Liver (tissue), 9 donors: ENCODE results near the gene BSDC1. TPM values are rescaled to one million over a fixed set of nuclear protein-coding genes. Genes with fewer than 3 reads are reported as not detected.

Experiments used
- DNase-seq: peaks from one replicate; pipeline ENCODE4 v3.0.0-alpha.2; 2017; ENCODE audit warnings: low spot score
- H3K27ac ChIP-seq, 2 donors: one replicate each; pipeline ENCODE4 v1.7.0; 2013; ENCODE audit warnings: inconsistent platforms in 2 of 2, low read length in 2 of 2, control low read depth in 1 of 2, low read depth in 1 of 2, mild to moderate bottlenecking in 1 of 2
- H3K27me3 ChIP-seq, 4 donors: one replicate each; pipeline versions ENCODE4 v1.6.1 to v1.7.0; 2013; ENCODE audit warnings: low read length in 3 of 4, inconsistent platforms in 1 of 4, mild to moderate bottlenecking in 1 of 4, moderate library complexity in 1 of 4; ENCODE audit not compliant: control insufficient read depth in 4 of 4, insufficient read depth in 4 of 4
- H3K36me3 ChIP-seq, 4 donors: one replicate each; pipeline versions ENCODE4 v1.6.1 to v1.7.0; 2013; ENCODE audit warnings: low read length in 3 of 4, mild to moderate bottlenecking in 3 of 4, low read depth in 1 of 4, moderate library complexity in 1 of 4; ENCODE audit not compliant: control insufficient read depth in 4 of 4, insufficient read depth in 3 of 4
- H3K4me1 ChIP-seq, 4 donors: one replicate each; pipeline versions ENCODE4 v1.6.1 to v1.7.0; 2013; ENCODE audit warnings: low read length in 3 of 4, mild to moderate bottlenecking in 3 of 4, moderate library complexity in 1 of 4; ENCODE audit not compliant: control insufficient read depth in 4 of 4, insufficient read depth in 4 of 4
- H3K4me3 ChIP-seq, 3 donors: one replicate each; pipeline versions ENCODE4 v1.6.1 to v1.7.0; 2013; ENCODE audit warnings: low read length in 3 of 3, control low read depth in 1 of 3, low read depth in 1 of 3, mild to moderate bottlenecking in 1 of 3
- H3K9ac ChIP-seq, 2 donors: one replicate each; pipeline ENCODE4 v1.7.0; 2013; ENCODE audit warnings: low read length in 2 of 2, mild to moderate bottlenecking in 2 of 2, moderate library complexity in 2 of 2, control low read depth in 1 of 2, low read depth in 1 of 2
- H3K9me3 ChIP-seq, 4 donors: one replicate each; pipeline versions ENCODE4 v1.6.1 to v1.7.0; 2013; ENCODE audit warnings: low read length in 3 of 4; ENCODE audit not compliant: control insufficient read depth in 4 of 4
- EGR1 ChIP-seq, 2 donors: IDR thresholded peaks; 2 replicates each; pipeline ENCODE4 v1.6.1; 2016 to 2018; ENCODE audit warnings: antibody characterized with exemption in 2 of 2, low read depth in 2 of 2
- FOXA1 ChIP-seq: IDR thresholded peaks from 2 replicates; pipeline ENCODE4 v1.6.1; 2016; ENCODE audit warnings: antibody characterized with exemption
- FOXA2 ChIP-seq: IDR thresholded peaks from 2 replicates; pipeline ENCODE4 v1.6.1; 2016; ENCODE audit warnings: antibody characterized with exemption
- GABPA ChIP-seq, 2 donors: IDR thresholded peaks in 1 of 2; conservative IDR thresholded peaks in 1 of 2; 2 replicates each; pipeline ENCODE4 v1.6.1; 2016; ENCODE audit warnings: antibody characterized with exemption in 2 of 2, mild to moderate bottlenecking in 1 of 2, moderate library complexity in 1 of 2
- HNF4A ChIP-seq, 2 donors: conservative IDR thresholded peaks; 2 replicates each; pipeline ENCODE4 v1.6.1; 2016; ENCODE audit warnings: antibody characterized with exemption in 2 of 2, mild to moderate bottlenecking in 2 of 2
- HNF4G ChIP-seq: IDR thresholded peaks from 2 replicates; pipeline ENCODE4 v1.6.1; 2016; ENCODE audit warnings: antibody characterized with exemption
- JUND ChIP-seq, 2 donors: IDR thresholded peaks; 2 replicates each; pipeline ENCODE4 v1.6.1; 2016; ENCODE audit warnings: antibody characterized with exemption in 2 of 2
- RAD21 ChIP-seq, 2 donors: IDR thresholded peaks; 2 replicates each; pipeline ENCODE4 v1.6.1; 2016; ENCODE audit warnings: antibody characterized with exemption in 2 of 2, mild to moderate bottlenecking in 2 of 2
- RXRA ChIP-seq, 2 donors: IDR thresholded peaks; 2 replicates each; pipeline ENCODE4 v1.6.1; 2017 to 2018; ENCODE audit warnings: antibody characterized with exemption in 2 of 2, mild to moderate bottlenecking in 1 of 2
- SP1 ChIP-seq: IDR thresholded peaks from 2 replicates; pipeline ENCODE4 v1.6.1; 2018; ENCODE audit warnings: antibody characterized with exemption, mild to moderate bottlenecking
- TAF1 ChIP-seq: conservative IDR thresholded peaks from 2 replicates; pipeline ENCODE4 v1.6.1; 2016; ENCODE audit warnings: antibody characterized with exemption, mild to moderate bottlenecking
- YY1 ChIP-seq: IDR thresholded peaks from 2 replicates; pipeline ENCODE4 v1.6.1; 2016; ENCODE audit warnings: antibody characterized with exemption, mild to moderate bottlenecking
- WGBS: extraction: QIAGEN DNeasy Blood & Tissue Kit; methylation state at CpG from one replicate; pipeline ENCODE4 v1.1.7; 2013; 5-methylcytosine and 5-hydroxymethylcytosine counted together
- polyA plus RNA-seq, 2 donors: library from polyadenylated mRNA; stranded (reverse) in 1 of 2; unstranded in 1 of 2; fragments of 200-250 nt in 1 of 2; fragments of >200 nt in 1 of 2; fragmentation: Nextera tagmentation in 1 of 2; extraction: Ambion mirVana in 1 of 2; gene quantifications; one replicate each; pipeline versions ENCODE4 v1.2.1 to v1.2.3, GENCODE V29; 2013 to 2015
- total RNA-seq, 2 donors: library from RNA; depleted of rRNA; stranded (reverse); fragments of >200 nt; gene quantifications; one replicate each; pipeline ENCODE4 v1.2.3, GENCODE V29; 2014
- TF ChIP-seq, protein P1 (sequence below): fragments of 150-350 bp; IDR thresholded peaks from 2 replicates; pipeline ENCODE4 v1.5.1; 2017; ENCODE audit warnings: improper control_type of control experiment, low read depth, low read length; ENCODE audit not compliant: missing input control
- TF ChIP-seq, protein P2 (sequence below): IDR thresholded peaks from 2 replicates; pipeline ENCODE4 v1.6.1; 2016; ENCODE audit warnings: antibody characterized with exemption
- donor health status: healthy.
- donor health status: healthy.
- donor health status: healthy.
- donor health status: healthy.
- donor health status: healthy.

BSDC1 gene
- total and polyA plus RNA-seq, 4 donors, result 40.0 to 65.9 (median 52.0) TPM

DNA sequence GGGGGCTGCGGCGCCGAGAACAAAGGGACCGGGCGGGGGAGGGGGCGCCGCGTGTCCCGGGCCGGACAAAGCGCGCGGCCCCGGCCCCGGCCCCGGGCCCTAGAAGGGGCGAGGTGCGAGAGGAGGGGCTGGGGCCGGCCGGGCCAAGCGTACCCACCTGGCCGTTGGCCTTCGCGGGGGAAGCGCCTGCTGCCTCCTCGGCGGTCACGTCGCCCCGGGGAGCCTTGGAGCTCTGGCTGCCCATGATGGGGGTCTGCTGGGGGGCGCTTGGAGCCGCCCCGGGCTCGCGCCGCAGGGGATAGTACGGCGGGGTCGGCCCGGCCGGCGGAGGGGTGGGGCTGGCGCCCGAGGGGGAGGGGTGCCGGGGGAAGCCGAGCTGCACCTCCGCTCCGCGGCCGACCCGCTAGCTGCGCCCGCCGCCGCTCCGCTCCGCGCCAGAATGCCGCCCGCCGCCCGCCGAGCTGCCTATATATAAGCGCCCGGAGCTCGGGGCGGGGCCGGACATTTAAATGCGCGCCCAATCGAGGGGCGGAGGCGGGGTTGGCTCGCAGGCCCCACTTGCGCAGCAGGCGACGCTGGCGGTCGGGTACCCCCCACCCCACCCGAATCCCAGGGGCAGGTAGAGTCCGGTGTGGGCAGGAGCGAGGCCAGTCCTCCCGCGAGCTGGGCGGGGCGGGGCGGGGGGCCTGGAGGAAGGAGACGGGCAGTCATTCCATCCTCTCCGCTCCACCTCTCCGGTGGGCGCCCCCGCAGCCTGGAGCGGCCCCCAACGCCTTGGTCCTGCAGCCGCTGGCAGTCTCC, 58.3 kb downstream of the BSDC1 start, which contains the start of gene MARCKSL1:
MARCKSL1 (minus strand) TSS at position 444 of the 801 bp plus-strand sequence; CDS start at position 244, 200 bp downstream.
- peak within 1 kb of the TSS; percentile 32 to 51 for H3K27ac ChIP-seq
- H3K27me3 ChIP-seq, result no peaks in the 10 kb centered on the region
- H3K4me3 ChIP-seq, result peak within 1 kb of the TSS in 2 of 3 donors; percentile 53 to 66
- H3K9ac ChIP-seq, result peak within 1 kb of the TSS in 1 of 2 donors; percentile 50
- peaks cover 2 to 22% (median 8%) of the 10 kb centered on the region in 4 donors for H3K4me1 ChIP-seq
- DNase-seq, result peak; percentile 86
- H3K9me3 ChIP-seq, result no peaks in the 10 kb centered on the region
- TF ChIP-seq YY1 (peak; percentile 26), SP1 (no peak), TAF1 (peak; percentile 65)
- WGBS, result 4% methylated on average over 95 of the region's 95 CpGs
- peaks cover 1 to 22% (median 11%) of the 10 kb centered on the region in 4 donors for H3K36me3 ChIP-seq

DNA sequence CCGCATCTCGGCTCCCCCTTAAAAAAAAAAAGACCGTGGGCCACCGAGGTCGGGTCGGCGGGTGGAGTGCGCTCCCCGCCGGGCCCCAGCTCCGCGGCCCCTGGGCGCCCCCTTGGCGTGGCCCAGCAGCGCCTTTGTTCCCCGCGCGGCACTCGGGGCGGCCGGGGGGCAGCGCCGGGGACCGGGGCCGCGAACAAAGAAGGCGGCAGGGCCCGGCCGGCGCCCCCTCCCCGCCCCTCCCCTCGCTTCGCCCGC, 58.8 kb downstream of the BSDC1 start:
- peaks cover 1 to 27% (median 15%) of the 10 kb centered on the region in 4 donors for H3K36me3 ChIP-seq
- no peak overlapping the region for H3K9ac ChIP-seq
- H3K4me3 ChIP-seq, result peak overlapping the region in 2 of 3 donors; percentile 53 to 66
- H3K9me3 ChIP-seq, result no peaks in the 10 kb centered on the region
- DNase-seq, result no peak
- WGBS, result under 1% methylated on average over 34 of the region's 34 CpGs
- H3K27me3 ChIP-seq, result no peaks in the 10 kb centered on the region
- no peak for TF ChIP-seq FOXA2
- TF ChIP-seq, protein P1, sequence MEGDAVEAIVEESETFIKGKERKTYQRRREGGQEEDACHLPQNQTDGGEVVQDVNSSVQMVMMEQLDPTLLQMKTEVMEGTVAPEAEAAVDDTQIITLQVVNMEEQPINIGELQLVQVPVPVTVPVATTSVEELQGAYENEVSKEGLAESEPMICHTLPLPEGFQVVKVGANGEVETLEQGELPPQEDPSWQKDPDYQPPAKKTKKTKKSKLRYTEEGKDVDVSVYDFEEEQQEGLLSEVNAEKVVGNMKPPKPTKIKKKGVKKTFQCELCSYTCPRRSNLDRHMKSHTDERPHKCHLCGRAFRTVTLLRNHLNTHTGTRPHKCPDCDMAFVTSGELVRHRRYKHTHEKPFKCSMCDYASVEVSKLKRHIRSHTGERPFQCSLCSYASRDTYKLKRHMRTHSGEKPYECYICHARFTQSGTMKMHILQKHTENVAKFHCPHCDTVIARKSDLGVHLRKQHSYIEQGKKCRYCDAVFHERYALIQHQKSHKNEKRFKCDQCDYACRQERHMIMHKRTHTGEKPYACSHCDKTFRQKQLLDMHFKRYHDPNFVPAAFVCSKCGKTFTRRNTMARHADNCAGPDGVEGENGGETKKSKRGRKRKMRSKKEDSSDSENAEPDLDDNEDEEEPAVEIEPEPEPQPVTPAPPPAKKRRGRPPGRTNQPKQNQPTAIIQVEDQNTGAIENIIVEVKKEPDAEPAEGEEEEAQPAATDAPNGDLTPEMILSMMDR, result no peak
- no peak for TF ChIP-seq HNF4G
- TF ChIP-seq HNF4A (conservative IDR thresholded peaks at IDR 0.05), result no peak
- no peak for TF ChIP-seq RAD21 (IDR thresholded peaks at IDR 0.05)
- no peak for TF ChIP-seq JUND (IDR thresholded peaks at IDR 0.05)
- TF ChIP-seq EGR1 (IDR thresholded peaks at IDR 0.05; ENCODE audit: low read depth in 2 of 2), result no peak
- no peak for TF ChIP-seq FOXA1
- no peak for TF ChIP-seq GABPA (IDR thresholded peaks at IDR 0.05 in 1 of 2, conservative IDR thresholded peaks at IDR 0.05 in 1 of 2)
- TF ChIP-seq RXRA (IDR thresholded peaks at IDR 0.05), result no peak
- TF ChIP-seq, protein P2, sequence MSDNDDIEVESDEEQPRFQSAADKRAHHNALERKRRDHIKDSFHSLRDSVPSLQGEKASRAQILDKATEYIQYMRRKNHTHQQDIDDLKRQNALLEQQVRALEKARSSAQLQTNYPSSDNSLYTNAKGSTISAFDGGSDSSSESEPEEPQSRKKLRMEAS, result no peak
- peak overlapping the region in 1 of 2 donors; percentile 51 for H3K27ac ChIP-seq
- peaks cover 2 to 22% (median 8%) of the 10 kb centered on the region in 4 donors for H3K4me1 ChIP-seq

- Histone ChIP-seq H3K27ac (no peak overlapping the region), H3K9me3 (no peaks in the 10 kb centered on the region), H3K4me1 (peaks cover 2 to 22% (median 8%) of the 10 kb centered on the region in 4 donors), H3K27me3 (no peaks in the 10 kb centered on the region), H3K4me3 (peak overlapping the region; percentile 15 to 66 (median 53)), H3K36me3 (peaks cover 1 to 31% (median 19%) of the 10 kb centered on the region in 4 donors), H3K9ac (peak overlapping the region in 1 of 2 donors; percentile 50)
- no peak for TF ChIP-seq GABPA (IDR thresholded peaks at IDR 0.05 in 1 of 2, conservative IDR thresholded peaks at IDR 0.05 in 1 of 2)
- TF ChIP-seq, protein P1, result peak; percentile 47
- TF ChIP-seq RAD21 (IDR thresholded peaks at IDR 0.05), result peak; percentile 55 to 66
- peak; percentile 59 for DNase-seq
- WGBS, result 10% methylated on average over 46 of the region's 46 CpGs
Measured at GRCh38 chr1:32334864-32335534, 59.2 kb downstream of the BSDC1 start.
